MM.1S (cell line): ENCODE measurements around the gene PTP4A2.

Experiments
- EZH2 ChIP-seq: fragments of 300-600 bp; sonication (generic); optimal IDR thresholded peaks from 2 replicates; pipeline ENCODE3; 2017; ENCODE audit warnings: low read depth, mild to moderate bottlenecking, antibody characterized with exemption, low read length, mixed read lengths
- EZH2phosphoT487 ChIP-seq: fragments of 300-600 bp; sonication (generic); IDR thresholded peaks from 2 replicates; pipeline ENCODE4 v1.6.1; 2018; ENCODE audit warnings: antibody characterized with exemption, low read length
- TF ChIP-seq, protein P1 (sequence below): fragments of 300-600 bp; sonication (generic); IDR thresholded peaks from 2 replicates; pipeline ENCODE4 v1.5.1; 2016; ENCODE audit warnings: antibody characterized with exemption, low read length, mixed read lengths

DNA sequence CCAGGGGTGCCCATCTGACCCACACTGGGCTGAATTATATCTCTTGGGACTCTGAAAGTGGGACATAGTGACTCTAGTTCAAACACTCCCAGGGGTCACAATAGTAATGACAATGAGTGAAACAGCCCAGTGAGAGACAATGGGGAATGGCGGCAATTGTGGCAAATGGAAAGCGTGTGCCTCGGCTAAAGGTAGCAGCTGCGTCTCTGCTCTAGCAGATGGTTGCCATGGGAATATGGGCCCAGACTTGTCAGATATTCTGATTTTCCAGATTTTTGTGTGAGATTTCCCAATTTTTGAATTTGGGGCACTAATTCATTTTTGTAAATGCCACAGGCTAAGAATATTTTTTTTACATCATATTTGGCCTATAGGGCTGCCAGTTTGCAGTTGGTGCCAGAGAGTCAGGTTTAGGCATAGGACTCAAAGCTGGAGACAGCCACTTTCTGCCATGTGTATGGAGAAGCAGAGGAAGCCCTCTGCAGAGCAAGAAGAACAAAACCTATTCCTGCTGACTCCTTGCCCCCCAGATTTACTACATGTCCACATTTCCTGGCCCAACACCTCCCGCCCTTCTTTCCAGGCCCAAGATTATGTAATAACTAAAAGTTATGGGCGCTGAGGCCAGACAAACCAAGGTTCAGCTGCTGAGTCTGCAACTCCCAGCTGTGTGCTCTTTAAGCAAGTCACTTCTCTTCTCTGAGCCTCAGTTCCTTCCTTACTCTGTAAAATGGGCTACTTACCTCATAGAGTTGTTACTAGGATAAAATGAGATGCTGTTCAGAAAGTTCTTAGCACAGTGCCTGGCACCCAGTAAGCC lies 21.6 kb upstream of the PTP4A2 start:
- TF ChIP-seq, protein P1, sequence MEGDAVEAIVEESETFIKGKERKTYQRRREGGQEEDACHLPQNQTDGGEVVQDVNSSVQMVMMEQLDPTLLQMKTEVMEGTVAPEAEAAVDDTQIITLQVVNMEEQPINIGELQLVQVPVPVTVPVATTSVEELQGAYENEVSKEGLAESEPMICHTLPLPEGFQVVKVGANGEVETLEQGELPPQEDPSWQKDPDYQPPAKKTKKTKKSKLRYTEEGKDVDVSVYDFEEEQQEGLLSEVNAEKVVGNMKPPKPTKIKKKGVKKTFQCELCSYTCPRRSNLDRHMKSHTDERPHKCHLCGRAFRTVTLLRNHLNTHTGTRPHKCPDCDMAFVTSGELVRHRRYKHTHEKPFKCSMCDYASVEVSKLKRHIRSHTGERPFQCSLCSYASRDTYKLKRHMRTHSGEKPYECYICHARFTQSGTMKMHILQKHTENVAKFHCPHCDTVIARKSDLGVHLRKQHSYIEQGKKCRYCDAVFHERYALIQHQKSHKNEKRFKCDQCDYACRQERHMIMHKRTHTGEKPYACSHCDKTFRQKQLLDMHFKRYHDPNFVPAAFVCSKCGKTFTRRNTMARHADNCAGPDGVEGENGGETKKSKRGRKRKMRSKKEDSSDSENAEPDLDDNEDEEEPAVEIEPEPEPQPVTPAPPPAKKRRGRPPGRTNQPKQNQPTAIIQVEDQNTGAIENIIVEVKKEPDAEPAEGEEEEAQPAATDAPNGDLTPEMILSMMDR: no peak
- TF ChIP-seq EZH2: no peak
- no peak for TF ChIP-seq EZH2phosphoT487
